ENCODE measurements around the gene RAD18. TPM values are rescaled to one million over a fixed set of nuclear protein-coding genes. Genes with fewer than 3 reads are reported as not detected.

The RAD18 gene
- total RNA-seq, 1 donor from 2014 or later: 3.2 TPM

- intact Hi-C loops (cut with DNase I): no loop called here
- DNase-seq (ENCODE audit: low spot score): no peak
Observed at GRCh38 chr3:8846176-8846575, 117.1 kb downstream of the RAD18 start.

GRCh38 chr3:8845641-8846040, 117.6 kb downstream of the RAD18 start:
- intact Hi-C loops (cut with DNase I): no loop called here
- DNase-seq (ENCODE audit: low spot score): no peak

- intact Hi-C loops (cut with DNase I): no loop called here
- no peak for DNase-seq (ENCODE audit: low spot score)
Observed at GRCh38 chr3:8843347-8843746, 119.9 kb downstream of the RAD18 start.

- intact Hi-C loops (cut with DNase I): no loop called here
- no peak for DNase-seq (ENCODE audit: low spot score)
Observed at GRCh38 chr3:8842293-8842692, 121.0 kb downstream of the RAD18 start.

DNA sequence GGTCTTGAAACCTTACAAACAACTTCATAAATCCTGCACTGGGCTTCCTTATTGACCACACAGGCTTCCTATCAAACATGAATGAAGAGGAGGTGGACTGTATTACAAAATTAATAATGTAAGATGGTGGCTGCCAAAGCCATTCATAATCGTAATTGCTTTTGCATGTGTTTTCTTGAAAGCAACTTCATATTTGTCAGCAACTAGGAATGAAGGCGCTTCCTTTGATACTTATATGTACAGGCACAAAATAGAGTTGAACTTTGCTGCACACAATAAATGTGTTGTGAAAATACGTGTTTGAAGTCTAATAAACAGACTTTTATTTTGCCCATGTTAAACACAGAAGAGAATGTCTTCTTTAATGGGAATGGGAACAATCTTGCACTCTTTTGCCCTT, 121.8 kb downstream of the RAD18 start:
- intact Hi-C loops (cut with DNase I): no loop called here
- no peak for DNase-seq (ENCODE audit: low spot score)

- intact Hi-C loops (cut with DNase I): no loop called here
- no peak for DNase-seq (ENCODE audit: low spot score)
Observed at GRCh38 chr3:8840556-8840955, 122.7 kb downstream of the RAD18 start.

DNA sequence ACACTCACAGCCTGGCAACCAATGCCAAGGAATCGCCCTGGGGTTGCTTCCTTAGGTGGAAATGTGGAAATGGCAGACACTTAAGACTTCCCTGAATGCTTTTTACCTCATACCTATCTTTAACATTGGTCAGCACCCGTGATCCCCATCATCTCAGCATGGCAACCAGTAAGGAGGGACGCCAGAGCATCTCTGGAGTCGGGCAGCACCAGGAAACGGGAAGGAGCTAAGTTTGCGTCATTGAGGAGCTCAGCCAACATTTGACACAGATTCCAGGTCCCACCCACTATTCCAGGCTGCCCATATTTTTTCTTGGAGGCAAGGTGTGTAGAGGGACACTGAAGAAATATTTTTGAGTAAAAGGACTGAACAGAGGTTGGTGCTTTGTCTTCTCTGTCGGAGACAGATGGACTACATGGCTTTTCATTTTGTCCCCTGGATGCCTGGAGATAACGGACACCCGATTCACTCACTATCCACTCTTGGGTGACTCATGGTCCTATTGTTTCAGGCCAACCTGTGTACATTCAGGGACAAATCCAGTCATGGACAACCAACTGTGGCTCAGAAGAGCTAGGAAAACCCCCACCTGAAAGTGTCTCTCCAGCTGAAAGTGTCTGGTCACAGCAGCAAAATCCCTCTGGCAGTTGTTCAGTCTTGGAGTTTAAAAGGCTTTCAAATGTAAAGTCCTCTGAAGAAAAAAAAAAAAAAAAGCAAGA, 123.5 kb downstream of the RAD18 start:
- DNase-seq (ENCODE audit: low spot score): no peak
- intact Hi-C loops (cut with DNase I): no loop called here

GRCh38 chr3:8838765-8839423, 124.4 kb downstream of the RAD18 start:
- DNase-seq (ENCODE audit: low spot score): no peak
- intact Hi-C loops (cut with DNase I): no loop called here

- DNase-seq (ENCODE audit: low spot score): no peak
- intact Hi-C loops (cut with DNase I): no loop called here
Observed at GRCh38 chr3:8838234-8838633, 125.0 kb downstream of the RAD18 start.

DNA sequence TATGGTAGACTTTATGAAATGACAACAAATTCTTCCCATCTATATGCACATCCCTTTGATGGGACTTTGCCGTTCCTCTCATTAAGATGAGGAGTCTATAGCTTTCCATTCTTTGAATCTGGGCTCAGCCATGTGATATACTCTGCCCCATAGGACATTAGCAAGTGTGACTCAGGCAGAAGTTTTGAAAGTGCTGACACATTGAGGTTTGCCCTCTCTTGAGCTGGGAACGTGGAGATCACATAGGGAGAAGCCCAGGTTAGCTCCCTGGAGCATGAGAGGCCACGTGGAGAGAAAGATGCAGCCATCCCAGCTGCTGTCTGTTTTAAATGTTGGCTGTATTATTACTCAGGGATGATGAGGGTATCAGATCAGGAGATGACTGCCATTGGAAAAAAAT, 126.1 kb downstream of the RAD18 start:
- intact Hi-C loops (cut with DNase I): no loop called here
- no peak for DNase-seq (ENCODE audit: low spot score)

GRCh38 chr3:8836096-8836495, 127.2 kb downstream of the RAD18 start:
- intact Hi-C loops (cut with DNase I): no loop called here

DNA sequence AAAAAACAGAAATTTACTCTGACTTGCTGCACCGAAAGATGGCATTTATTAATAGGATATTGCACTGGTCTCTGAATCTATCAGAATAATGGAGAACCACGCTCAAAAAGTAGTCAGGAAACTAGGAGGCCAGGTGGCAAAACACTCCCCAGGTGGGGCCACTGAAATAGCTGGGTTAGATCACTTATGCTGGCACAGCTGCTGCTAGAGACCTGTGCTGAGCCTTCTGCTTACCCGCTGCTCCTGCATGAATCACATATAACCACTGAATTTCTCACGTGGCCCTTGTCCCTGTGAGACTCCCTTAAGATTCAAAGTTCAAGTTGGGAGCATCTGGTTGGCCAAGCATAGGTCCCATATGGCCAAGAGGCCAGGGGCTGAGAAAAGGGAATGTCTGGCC, 127.9 kb downstream of the RAD18 start:
- no peak for DNase-seq (ENCODE audit: low spot score)
- intact Hi-C loops (cut with DNase I): no loop called here

More at GRCh38 chr3:8836096-8836495, 127.2 kb downstream of the RAD18 start:
- DNase-seq (ENCODE audit: low spot score): no peak

GRCh38 chr3:8834974-8835373, 128.3 kb downstream of the RAD18 start:
- intact Hi-C loops (cut with DNase I): no loop called here
- no peak for DNase-seq (ENCODE audit: low spot score)

DNA sequence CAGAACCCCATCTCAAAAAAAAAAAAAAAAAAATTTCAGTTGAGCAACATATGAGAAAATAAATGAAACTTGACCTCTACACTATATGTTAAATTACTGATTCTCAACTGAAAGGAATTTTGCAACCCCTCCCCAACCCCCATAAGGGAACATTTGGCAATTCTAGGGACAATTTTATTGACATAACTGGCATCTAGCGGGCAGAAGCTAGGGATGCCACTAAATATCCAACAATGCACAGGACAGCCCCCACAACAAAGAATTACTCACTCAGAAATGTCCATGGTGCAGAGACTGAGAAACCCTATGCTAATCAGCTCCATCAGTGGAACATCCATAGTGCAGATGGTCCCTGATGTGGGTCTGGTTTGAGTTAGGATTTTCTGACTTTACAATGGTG, 135.6 kb downstream of the RAD18 start:
- intact Hi-C loops (cut with DNase I): no loop called here
- no peak for DNase-seq (ENCODE audit: low spot score)

Other genes starting within 250 kb of the RAD18 start
- 24.8 TPM for gene CAV3, start 229.7 kb downstream of the RAD18 start, total RNA-seq
- 0.30 TPM for gene OXTR, start 193.9 kb downstream of the RAD18 start, total RNA-seq

Measured in cardiac septum (tissue), 1 donor.